Neural progenitor cell (in vitro differentiated cells): ENCODE results near the gene ATXN1.

Experiments used
- EZH2 ChIP-seq: fragments of 200-600 bp; sonication (generic); IDR thresholded peaks from 2 replicates; pipeline ENCODE4 v1.6.1; 2017; ENCODE audit warnings: antibody characterized with exemption, mild to moderate bottlenecking, moderate library complexity
- TF ChIP-seq, protein P1 (sequence below): fragments of 200-600 bp; sonication (generic); IDR thresholded peaks from 2 replicates; pipeline ENCODE4 v1.5.1; 2017; ENCODE audit warnings: antibody characterized with exemption, mild to moderate bottlenecking

- TF ChIP-seq EZH2: no peak
- TF ChIP-seq, protein P1, sequence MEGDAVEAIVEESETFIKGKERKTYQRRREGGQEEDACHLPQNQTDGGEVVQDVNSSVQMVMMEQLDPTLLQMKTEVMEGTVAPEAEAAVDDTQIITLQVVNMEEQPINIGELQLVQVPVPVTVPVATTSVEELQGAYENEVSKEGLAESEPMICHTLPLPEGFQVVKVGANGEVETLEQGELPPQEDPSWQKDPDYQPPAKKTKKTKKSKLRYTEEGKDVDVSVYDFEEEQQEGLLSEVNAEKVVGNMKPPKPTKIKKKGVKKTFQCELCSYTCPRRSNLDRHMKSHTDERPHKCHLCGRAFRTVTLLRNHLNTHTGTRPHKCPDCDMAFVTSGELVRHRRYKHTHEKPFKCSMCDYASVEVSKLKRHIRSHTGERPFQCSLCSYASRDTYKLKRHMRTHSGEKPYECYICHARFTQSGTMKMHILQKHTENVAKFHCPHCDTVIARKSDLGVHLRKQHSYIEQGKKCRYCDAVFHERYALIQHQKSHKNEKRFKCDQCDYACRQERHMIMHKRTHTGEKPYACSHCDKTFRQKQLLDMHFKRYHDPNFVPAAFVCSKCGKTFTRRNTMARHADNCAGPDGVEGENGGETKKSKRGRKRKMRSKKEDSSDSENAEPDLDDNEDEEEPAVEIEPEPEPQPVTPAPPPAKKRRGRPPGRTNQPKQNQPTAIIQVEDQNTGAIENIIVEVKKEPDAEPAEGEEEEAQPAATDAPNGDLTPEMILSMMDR: no peak
Measured at GRCh38 chr6:16494793-16495192, 266.5 kb downstream of the ATXN1 start.
